ENCODE results near the gene SLC44A2. TPM values are rescaled to one million over a fixed set of nuclear protein-coding genes. Genes with fewer than 3 reads are reported as not detected.

Gene SLC44A2
- total and polyA plus RNA-seq, 10 of the 15 experiments (the other 5 are each of a cell fraction or from before 2014, with no cell fraction given), result 3.0 to 51.3 (median 26.8) TPM

GRCh38 chr19:10580979-10581631 is 44.2 kb upstream of the SLC44A2 start (continued):
- TF ChIP-seq NBN (IDR thresholded peaks at IDR 0.05), result peak; percentile 54; the same call in 1 of the 2 replicates
- peak; percentile 22; the same call in 1 of the 2 replicates for TF ChIP-seq ZNF384 (IDR thresholded peaks at IDR 0.05; ENCODE audit: borderline replicate concordance, low read depth, low read length)
- no peak for TF ChIP-seq NFXL1 (IDR thresholded peaks at IDR 0.05; ENCODE audit: borderline replicate concordance)
- TF ChIP-seq RUNX3 (IDR thresholded peaks at IDR 0.05; ENCODE audit: low read length), result no peak; the same call in 1 of the 2 replicates
- no peak for TF ChIP-seq KAT2A (conservative IDR thresholded peaks at IDR 0.05; ENCODE audit: control insufficient read depth, low read depth, low read length)
- TF ChIP-seq CHD4 (IDR thresholded peaks at IDR 0.05), result no peak
- no peak; the same call in 1 of the 2 replicates for TF ChIP-seq TBL1XR1 (IDR thresholded peaks at IDR 0.05; ENCODE audit: low read depth, low read length)
- TF ChIP-seq ZBTB4 (CRISPR knock-in tag; IDR thresholded peaks at IDR 0.05), result no peak
- TF ChIP-seq MAX (IDR thresholded peaks at IDR 0.05; ENCODE audit: low read depth, low read length), result 0 out of 2 replicates have a peak, but pooled peaks have one; percentile 29
- no peak for TF ChIP-seq SIN3A (IDR thresholded peaks at IDR 0.05; ENCODE audit: low read depth, low read length)
- no peak for TF ChIP-seq STAT1 (conservative IDR thresholded peaks at IDR 0.05)
- no peak for TF ChIP-seq RELB (IDR thresholded peaks at IDR 0.05; ENCODE audit: low read depth)
- no peak for TF ChIP-seq BACH1 (IDR thresholded peaks at IDR 0.05; ENCODE audit: borderline replicate concordance)
- no peak for TF ChIP-seq ZNF622 (IDR thresholded peaks at IDR 0.05)
- no peak for TF ChIP-seq ZNF217 (IDR thresholded peaks at IDR 0.05)
- TF ChIP-seq SKIL (IDR thresholded peaks at IDR 0.05; ENCODE audit: low read depth, poor library complexity, severe bottlenecking), result no peak
- peak; percentile 11 for TF ChIP-seq PBX3 (IDR thresholded peaks at IDR 0.05; ENCODE audit: insufficient replicate concordance, low read depth, low read length)
- no peak for TF ChIP-seq ESRRA (IDR thresholded peaks at IDR 0.05; ENCODE audit: low read length)
- no peak for TF ChIP-seq TCF3 (IDR thresholded peaks at IDR 0.05; ENCODE audit: borderline replicate concordance, insufficient read depth, low read depth, low read length)
- TF ChIP-seq BCL11A (IDR thresholded peaks at IDR 0.05; ENCODE audit: low read depth, low read length), result no peak
- TF ChIP-seq EZH2 (IDR thresholded peaks at IDR 0.05; ENCODE audit: borderline replicate concordance, control insufficient read depth, low read depth, low read length), result no peak
- TF ChIP-seq SMARCA5 (IDR thresholded peaks at IDR 0.05), result peak; percentile 92
- no peak; the same call in none of the 2 replicates for TF ChIP-seq IKZF1 (conservative IDR thresholded peaks at IDR 0.05)
